Activated naive CD8-positive, alpha-beta T cell (primary cell): ENCODE results near the gene RNF212.

Experiments used
- H3K27ac Mint-ChIP-seq: one replicate; pipeline ENCODE4 v1.8.0; 2021; ENCODE audit warnings: mixed read lengths
- H3K27me3 Mint-ChIP-seq: one replicate; pipeline ENCODE4 v1.8.0; 2021; ENCODE audit warnings: mixed read lengths
- H3K36me3 Mint-ChIP-seq: one replicate; pipeline ENCODE4 v1.8.0; 2021; ENCODE audit warnings: mixed read lengths
- H3K4me1 Mint-ChIP-seq: one replicate; pipeline ENCODE4 v1.8.0; 2021; ENCODE audit warnings: low read depth, mixed read lengths
- H3K4me3 Mint-ChIP-seq: one replicate; pipeline ENCODE4 v1.8.0; 2021; ENCODE audit warnings: mild to moderate bottlenecking, mixed read lengths
- H3K9me3 Mint-ChIP-seq: one replicate; pipeline ENCODE4 v1.8.0; 2021; ENCODE audit warnings: low read depth, mixed read lengths

Gene RNF212

DNA sequence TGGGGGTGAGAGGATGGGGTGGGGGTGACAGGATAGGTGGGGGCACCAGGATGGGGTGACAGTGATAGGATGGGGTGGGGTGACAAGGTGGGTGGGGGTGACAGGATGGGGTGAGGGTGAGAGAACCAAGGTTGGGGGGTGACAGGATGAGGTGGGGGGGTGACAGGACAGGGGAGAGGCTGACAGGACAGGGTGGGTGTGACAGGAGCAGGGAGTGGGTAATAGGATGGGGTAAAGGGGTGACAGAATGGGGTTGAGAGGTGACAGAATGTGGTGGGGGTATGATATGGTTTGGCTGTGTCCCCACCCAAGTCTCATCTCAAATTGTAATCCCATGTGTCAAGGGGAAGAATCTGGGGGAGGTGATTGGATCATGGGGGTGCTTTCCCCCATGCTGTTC is 26.0 kb downstream of the RNF212 start:
- H3K27me3 Mint-ChIP-seq: peaks cover 9% of the 10 kb centered on the region
- no peak overlapping the region for H3K4me3 Mint-ChIP-seq
- H3K4me1 Mint-ChIP-seq: no peaks in the 10 kb centered on the region
- peaks cover 4% of the 10 kb centered on the region for H3K9me3 Mint-ChIP-seq
- no peak overlapping the region for H3K27ac Mint-ChIP-seq
- H3K36me3 Mint-ChIP-seq: no peaks in the 10 kb centered on the region

DNA sequence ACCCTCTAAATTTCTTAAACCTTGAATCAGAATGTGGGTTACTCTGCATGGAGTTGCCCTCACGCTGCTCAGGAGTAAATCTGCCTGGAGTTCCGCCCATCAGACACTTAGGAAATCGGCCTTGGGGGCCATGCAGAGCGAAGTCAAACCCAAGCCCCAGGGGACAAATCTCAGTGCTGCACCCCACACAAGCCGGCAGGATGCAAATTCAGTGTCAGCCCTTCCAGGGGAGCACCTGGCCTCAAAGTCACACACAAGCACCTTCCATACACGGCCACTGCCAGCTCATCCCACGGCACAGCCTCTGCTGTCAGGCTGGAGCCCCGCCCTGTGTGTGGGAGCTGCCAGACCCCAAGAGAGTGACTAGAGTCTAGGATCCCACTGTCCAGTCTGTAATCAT is 27.4 kb downstream of the RNF212 start:
- no peak overlapping the region for H3K27ac Mint-ChIP-seq
- H3K4me1 Mint-ChIP-seq: no peaks in the 10 kb centered on the region

DNA sequence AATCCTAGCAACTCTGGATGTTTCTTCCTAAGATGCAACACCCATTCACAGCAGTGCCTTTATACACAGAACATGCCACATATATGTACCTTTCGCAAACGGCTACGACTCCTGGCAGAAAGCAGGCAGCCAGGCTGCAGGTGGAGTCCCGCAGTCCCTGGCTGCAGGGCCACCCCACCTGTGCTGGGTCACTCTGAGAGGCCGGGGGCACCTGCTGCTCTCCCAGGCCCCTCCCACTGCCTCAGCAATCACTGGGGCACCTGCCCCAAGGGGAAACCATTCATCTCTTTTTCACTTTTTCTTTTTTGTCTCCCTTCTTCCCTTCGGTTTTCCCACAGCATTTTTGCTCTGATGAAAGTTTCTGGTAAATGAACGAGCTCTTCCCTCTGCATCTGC is 28.0 kb downstream of the RNF212 start:
- no peaks in the 10 kb centered on the region for H3K4me1 Mint-ChIP-seq
- no peaks in the 10 kb centered on the region for H3K36me3 Mint-ChIP-seq
- no peak overlapping the region for H3K4me3 Mint-ChIP-seq
- peaks cover 4% of the 10 kb centered on the region for H3K9me3 Mint-ChIP-seq
- H3K27me3 Mint-ChIP-seq: peaks cover 14% of the 10 kb centered on the region
- no peak overlapping the region for H3K27ac Mint-ChIP-seq

More for the DNA sequence above, 27.4 kb downstream of the RNF212 start:
- H3K9me3 Mint-ChIP-seq: peaks cover 4% of the 10 kb centered on the region
- no peak overlapping the region for H3K4me3 Mint-ChIP-seq
- H3K27me3 Mint-ChIP-seq: peaks cover 12% of the 10 kb centered on the region
- H3K36me3 Mint-ChIP-seq: no peaks in the 10 kb centered on the region

DNA sequence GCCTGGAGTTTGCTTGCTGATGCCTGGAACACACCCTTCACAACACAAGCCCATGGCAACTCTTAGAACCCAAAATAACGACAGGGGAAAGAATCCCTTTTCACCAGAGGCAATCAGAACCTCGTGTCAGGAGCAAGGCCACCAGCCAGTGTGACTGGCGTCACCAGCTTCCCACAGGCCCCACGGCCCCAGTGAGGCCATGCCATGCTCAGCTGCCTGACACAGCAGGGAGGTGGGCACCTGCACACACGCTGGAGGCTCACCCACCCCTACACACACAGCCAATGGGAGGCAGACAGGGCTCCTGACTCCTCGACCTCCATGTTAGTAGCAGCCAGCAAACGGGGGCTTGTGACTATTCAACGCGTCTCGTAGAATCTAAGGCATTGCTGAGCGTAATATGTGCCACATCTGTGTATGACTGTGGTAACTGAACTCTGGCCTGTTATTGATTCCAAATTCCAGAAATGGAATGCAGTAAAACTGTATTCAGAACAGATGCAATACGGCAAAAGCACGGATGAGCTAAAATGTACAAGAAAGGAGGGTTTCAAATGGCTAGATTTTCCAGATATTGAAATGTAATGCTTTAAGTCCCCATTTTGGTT is 28.5 kb downstream of the RNF212 start:
- peaks cover 4% of the 10 kb centered on the region for H3K9me3 Mint-ChIP-seq
- H3K27me3 Mint-ChIP-seq: peaks cover 14% of the 10 kb centered on the region
- no peaks in the 10 kb centered on the region for H3K4me1 Mint-ChIP-seq
- H3K4me3 Mint-ChIP-seq: no peak overlapping the region
- no peaks in the 10 kb centered on the region for H3K36me3 Mint-ChIP-seq
- no peak overlapping the region for H3K27ac Mint-ChIP-seq

DNA sequence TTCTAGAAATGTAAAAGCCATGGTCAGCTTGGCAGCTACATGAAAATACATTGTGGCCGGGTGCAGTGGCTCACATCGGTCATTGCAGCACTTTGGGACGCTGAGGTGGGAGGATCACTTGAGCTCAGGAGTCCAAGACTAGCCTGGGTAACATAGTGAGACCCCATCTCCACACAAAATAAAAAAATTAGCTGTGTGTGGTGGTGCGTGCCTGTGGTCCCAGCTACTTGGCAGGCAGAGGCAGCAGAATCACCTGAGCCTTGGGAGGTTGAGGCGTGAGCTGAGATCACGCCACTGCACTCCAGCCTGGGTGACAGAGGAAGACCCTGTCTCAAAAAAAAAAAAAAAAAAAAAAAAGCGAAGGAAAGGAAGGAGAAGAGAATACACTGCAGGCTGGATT is 29.0 kb downstream of the RNF212 start:
- Mint-ChIP-seq H3K27ac (no peak overlapping the region), H3K27me3 (peaks cover 15% of the 10 kb centered on the region), H3K4me1 (no peaks in the 10 kb centered on the region), H3K4me3 (no peak overlapping the region), H3K9me3 (peaks cover 3% of the 10 kb centered on the region), H3K36me3 (no peaks in the 10 kb centered on the region)

DNA sequence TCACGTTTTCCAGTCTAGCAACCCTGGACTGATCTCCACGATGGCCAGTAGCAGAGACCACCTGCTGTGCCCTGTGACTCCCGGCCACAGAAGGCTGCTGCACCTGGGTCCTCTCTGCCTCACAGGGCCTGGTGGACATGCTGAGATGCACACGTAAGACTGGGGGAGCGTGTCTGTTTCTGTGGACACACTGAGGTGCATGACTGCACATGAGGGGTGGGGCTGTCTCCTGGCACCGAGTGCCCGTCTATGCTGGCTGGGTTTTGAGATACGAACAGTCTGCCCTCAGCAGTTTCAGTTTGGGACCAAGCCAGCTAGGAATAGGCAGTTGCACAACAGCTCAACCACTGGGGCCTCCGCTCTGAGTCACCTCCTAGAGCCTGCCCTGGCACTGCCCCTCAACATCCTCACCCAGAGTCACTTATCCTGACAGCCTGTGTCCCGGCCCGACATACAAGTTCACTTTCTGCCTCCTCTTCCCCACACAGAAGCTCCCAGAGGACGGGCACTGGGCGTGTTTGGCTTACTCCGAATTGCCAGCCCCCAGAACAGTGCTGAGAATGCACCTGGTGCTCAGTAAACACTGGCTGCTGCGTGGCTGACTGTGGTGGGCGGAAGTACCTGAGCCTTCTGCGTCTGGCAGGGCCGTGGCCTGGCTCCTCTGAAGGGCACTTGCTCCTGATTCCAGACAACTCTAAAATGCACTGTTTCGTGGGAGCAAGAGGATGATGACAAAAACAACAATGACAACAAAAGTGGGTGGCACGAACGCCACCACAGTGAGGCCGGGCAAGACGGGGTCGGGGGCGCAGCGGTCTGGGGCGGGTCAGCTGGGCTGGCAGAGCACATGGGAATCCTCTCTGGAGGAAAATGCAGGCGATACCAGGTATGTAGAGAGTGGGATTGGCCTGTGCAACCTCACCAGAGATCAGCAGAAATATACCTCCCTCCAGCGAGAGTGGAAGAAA is 30.9 kb downstream of the RNF212 start:
- no peak overlapping the region for H3K27ac Mint-ChIP-seq
- no peaks in the 10 kb centered on the region for H3K9me3 Mint-ChIP-seq
- peaks cover 15% of the 10 kb centered on the region for H3K27me3 Mint-ChIP-seq
- H3K4me1 Mint-ChIP-seq: no peaks in the 10 kb centered on the region
- H3K36me3 Mint-ChIP-seq: no peaks in the 10 kb centered on the region
- H3K4me3 Mint-ChIP-seq: no peak overlapping the region

DNA sequence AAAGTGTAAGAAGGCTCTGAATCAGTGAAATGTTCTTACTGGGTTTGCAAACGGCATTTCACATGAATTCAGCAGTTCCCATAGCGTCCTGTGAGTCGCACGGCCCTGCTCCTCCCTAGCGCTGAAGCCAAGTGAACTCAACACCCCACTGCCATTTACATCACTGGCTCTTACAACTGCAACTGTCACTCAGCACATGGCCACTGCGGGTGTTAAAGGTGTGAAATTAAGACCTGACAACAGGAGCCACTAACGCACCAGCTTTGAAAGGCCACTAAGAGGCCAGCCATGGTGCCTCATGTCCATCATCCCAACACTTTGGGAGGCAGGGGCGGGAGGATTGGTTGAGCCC is 31.7 kb downstream of the RNF212 start:
- no peak overlapping the region for H3K4me3 Mint-ChIP-seq
- H3K4me1 Mint-ChIP-seq: no peaks in the 10 kb centered on the region
- peaks cover 15% of the 10 kb centered on the region for H3K27me3 Mint-ChIP-seq
- no peaks in the 10 kb centered on the region for H3K9me3 Mint-ChIP-seq
- H3K36me3 Mint-ChIP-seq: no peaks in the 10 kb centered on the region
- H3K27ac Mint-ChIP-seq: no peak overlapping the region

DNA sequence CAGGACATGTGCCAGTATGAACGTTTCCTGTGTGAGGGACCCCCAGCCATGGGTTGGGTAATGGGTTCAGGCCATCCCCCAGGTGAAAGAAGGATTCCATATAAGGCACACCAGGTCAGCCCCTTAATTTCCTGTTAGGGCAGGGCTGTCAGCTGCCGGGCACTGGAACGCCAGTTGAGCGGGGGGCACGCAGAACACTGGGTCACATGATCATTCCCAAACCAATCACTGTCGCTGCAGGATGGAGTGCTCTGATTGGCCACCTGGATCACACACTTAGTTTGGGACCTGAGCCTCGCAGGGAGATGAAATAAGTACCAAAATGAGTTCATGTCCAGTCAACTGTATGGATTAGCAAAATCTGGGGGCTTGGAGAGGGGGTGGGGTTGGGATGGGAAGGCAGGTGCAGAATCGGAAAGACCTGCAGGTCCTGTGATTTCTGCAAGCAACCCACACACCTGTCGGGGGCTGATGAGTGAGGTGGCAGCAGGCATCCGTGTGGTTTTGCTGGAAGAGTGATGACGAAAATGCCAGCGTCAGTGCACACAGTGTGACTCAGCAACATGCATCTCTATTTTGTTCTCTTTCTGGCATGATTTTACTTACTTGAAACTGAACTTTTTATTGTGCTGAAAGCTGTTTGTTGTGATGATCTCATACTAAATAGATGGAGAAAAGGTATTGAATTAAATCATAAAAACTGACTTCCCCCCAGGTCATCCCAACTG is 32.2 kb downstream of the RNF212 start:
- peaks cover 15% of the 10 kb centered on the region for H3K27me3 Mint-ChIP-seq
- no peaks in the 10 kb centered on the region for H3K36me3 Mint-ChIP-seq
- no peaks in the 10 kb centered on the region for H3K9me3 Mint-ChIP-seq
- no peak overlapping the region for H3K4me3 Mint-ChIP-seq
- H3K4me1 Mint-ChIP-seq: no peaks in the 10 kb centered on the region
- H3K27ac Mint-ChIP-seq: no peak overlapping the region

DNA sequence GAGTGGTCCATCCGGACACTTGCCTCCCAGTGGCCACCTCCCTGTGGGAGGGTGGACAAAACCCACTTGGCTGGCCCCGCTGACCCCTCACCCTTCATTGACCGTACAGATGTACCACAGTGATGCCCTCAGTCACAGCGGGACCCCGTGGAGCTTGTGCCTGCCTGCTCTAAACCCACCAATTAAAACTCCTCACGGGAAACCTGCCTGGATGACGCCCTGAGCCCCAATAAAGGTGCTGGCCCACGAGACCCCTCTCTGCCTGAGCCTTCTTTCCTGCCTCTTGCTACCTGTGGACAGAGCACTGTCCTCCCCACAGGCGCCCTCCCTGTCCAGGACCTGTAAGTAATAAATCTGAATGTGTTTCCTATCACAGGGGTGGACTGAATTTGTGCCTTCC is 32.9 kb downstream of the RNF212 start:
- Mint-ChIP-seq H3K27me3 (peaks cover 11% of the 10 kb centered on the region), H3K4me3 (no peak overlapping the region), H3K36me3 (no peaks in the 10 kb centered on the region), H3K9me3 (no peaks in the 10 kb centered on the region), H3K4me1 (no peaks in the 10 kb centered on the region), H3K27ac (no peak overlapping the region)

DNA sequence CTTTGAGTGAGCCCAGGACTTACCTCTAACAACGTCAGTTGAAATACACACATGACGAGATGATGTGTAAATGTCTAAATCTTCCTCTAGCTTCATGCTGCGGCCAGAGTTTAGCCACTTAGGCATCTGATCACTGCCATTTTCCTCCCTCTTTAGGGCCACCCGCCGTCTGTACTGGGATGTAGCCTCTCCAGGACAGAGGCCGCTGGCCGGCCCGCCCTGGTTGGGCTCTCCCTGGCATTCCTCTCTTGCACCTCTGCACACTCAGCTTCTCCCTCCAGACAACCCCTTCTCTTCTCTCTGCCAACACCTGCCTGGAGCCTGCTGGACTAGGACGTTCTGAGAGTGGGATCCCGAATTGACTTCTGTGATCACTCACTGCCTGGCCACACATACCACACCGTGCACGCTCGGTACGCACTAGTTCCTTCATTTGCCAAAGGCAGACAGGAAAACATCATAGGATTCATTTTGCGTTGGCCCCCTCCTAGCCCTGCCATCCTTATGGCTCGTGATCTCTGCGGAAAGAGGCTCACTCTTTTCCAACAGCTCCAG is 33.6 kb downstream of the RNF212 start:
- peaks cover 11% of the 10 kb centered on the region for H3K27me3 Mint-ChIP-seq
- H3K4me3 Mint-ChIP-seq: no peak overlapping the region
- no peaks in the 10 kb centered on the region for H3K4me1 Mint-ChIP-seq
- no peak overlapping the region for H3K27ac Mint-ChIP-seq
- no peaks in the 10 kb centered on the region for H3K36me3 Mint-ChIP-seq
- H3K9me3 Mint-ChIP-seq: no peaks in the 10 kb centered on the region

DNA sequence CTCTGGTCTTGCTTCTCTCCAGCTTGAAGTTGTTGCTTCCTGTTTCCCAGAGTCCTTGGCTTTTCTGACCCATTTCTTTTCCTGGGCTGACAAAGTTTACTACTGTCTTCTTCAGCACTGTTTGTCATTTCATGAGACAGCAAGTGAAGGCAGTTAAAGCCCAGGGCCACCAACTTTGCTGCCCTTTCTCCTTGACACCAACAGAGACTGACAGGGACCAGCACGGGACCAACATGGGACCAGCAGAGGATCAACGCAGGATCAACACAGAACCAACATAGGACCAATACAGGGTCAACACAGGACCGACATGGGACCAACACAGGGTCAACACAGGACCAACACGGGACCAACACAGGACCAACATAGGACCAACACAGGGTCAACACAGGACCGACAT is 34.9 kb downstream of the RNF212 start:
- H3K36me3 Mint-ChIP-seq: no peaks in the 10 kb centered on the region
- peaks cover 11% of the 10 kb centered on the region for H3K27me3 Mint-ChIP-seq
- H3K27ac Mint-ChIP-seq: no peak overlapping the region
- no peaks in the 10 kb centered on the region for H3K9me3 Mint-ChIP-seq
- no peak overlapping the region for H3K4me3 Mint-ChIP-seq
- no peaks in the 10 kb centered on the region for H3K4me1 Mint-ChIP-seq

DNA sequence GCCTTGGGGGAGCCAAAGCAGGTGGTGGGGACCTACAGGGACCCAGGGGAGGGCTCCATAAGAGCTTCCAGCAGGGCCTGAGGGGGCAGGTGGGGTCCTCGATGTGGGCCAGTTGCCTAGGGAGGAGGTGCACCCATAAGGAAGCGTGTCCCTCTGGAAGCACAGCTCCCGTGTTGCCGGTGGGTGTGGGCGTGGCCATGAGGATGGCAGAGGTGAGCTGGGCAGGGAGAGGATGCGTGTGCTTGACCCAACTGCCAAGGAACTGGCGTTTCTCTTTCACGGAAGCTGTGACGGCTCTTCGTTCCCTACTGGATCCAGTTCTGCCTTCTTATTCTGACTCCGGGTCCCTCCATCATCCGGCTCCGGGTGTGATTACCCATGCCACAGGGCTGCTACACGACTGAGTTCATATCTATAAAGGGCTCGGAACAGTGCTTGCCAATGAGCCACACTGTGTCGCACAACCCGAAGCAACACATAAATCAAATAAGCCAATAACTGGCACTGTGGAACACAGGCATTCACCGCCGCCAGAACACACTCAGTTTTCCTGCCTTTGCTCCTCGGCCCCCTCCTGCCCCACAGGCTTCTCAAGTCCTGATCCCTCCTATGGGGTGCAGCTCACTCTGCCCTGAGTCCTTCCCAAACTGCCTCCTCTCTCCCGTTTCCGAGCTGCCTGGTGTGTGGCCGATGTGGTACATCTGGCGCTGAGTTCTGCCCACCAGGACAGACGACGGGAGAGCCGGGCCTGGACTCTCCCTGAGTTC is 35.5 kb downstream of the RNF212 start:
- Mint-ChIP-seq H3K27me3 (peaks cover 9% of the 10 kb centered on the region), H3K9me3 (no peaks in the 10 kb centered on the region), H3K36me3 (no peaks in the 10 kb centered on the region), H3K4me3 (no peak overlapping the region), H3K27ac (no peak overlapping the region), H3K4me1 (peaks cover 3% of the 10 kb centered on the region)

DNA sequence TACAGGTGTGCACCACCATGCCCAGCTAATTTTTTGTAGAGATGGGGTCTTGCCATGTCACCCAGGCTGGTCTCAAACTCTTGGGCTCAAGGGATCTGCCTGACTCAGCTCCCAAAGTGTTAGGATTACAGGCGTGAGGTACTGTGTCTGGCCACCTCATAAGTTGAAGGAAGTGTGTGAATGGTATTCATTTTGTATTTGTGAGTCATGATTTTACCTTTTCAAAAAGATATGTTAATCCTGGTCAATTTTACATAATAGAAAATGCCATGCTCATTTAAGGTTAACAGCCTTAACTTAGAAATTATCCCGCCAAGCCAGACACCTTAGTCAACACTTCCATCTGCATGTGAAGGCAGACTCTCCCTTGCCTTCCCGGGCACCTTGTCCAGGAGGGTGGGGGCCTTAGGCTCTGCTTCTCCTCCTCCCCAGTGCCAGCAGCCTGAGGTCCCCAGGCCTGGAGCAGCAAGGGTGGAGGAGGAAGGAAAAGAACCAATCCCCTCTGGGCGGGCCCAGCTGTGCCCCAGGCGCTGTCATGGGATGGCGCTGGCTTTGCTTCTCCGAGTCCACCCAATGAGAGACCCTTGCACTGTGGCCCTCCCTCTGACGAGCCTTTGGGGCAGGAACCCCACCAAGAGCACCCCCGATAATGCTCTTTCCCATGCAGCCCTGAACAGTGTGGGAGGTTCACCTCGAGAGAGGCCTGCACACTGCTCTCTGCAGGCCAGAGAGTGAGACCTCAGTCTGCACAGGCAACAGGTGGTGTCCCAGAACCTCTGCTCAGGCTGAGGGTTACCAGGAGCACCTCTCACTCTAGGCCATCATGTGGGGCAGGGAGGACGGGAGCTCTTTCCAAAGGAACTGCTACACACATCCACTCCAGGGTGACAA is 37.3 kb downstream of the RNF212 start:
- no peaks in the 10 kb centered on the region for H3K36me3 Mint-ChIP-seq
- H3K27me3 Mint-ChIP-seq: peaks cover 3% of the 10 kb centered on the region
- no peaks in the 10 kb centered on the region for H3K9me3 Mint-ChIP-seq
- H3K27ac Mint-ChIP-seq: no peak overlapping the region
- peaks cover 15% of the 10 kb centered on the region for H3K4me1 Mint-ChIP-seq
- H3K4me3 Mint-ChIP-seq: no peak overlapping the region

DNA sequence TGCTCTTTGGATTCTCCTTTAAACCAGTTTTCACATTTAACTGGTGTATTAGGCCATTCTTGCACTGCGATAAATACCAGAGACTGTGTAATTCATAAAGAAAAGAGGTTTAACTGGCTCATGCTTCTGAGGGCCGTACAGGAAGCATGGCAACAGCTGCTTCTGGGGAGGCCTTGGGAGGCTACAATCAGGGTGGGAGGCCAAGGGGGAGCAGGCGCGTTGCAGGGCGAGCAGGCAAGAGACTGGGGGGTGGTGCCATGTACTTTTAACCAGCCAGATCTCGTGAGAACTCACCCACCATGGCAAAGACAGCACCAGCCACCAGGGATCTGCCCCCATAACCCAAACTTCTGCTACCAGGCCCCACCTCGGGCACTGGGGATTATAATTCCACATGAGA is 38.1 kb downstream of the RNF212 start:
- Mint-ChIP-seq H3K36me3 (no peaks in the 10 kb centered on the region), H3K27me3 (peaks cover 3% of the 10 kb centered on the region), H3K4me1 (peaks cover 15% of the 10 kb centered on the region), H3K4me3 (no peak overlapping the region), H3K27ac (no peak overlapping the region), H3K9me3 (no peaks in the 10 kb centered on the region)
